NCI-H1436 treated with DMSO at 0.1 percent for 48 hours (cell line): ENCODE data around the gene ENOX1.

ENCODE experiments used
- DNase-seq: peaks from one replicate; lab custom pipeline; 2025; lab: John Stamatoyannopoulos, UW

The ENOX1 gene

DNA sequence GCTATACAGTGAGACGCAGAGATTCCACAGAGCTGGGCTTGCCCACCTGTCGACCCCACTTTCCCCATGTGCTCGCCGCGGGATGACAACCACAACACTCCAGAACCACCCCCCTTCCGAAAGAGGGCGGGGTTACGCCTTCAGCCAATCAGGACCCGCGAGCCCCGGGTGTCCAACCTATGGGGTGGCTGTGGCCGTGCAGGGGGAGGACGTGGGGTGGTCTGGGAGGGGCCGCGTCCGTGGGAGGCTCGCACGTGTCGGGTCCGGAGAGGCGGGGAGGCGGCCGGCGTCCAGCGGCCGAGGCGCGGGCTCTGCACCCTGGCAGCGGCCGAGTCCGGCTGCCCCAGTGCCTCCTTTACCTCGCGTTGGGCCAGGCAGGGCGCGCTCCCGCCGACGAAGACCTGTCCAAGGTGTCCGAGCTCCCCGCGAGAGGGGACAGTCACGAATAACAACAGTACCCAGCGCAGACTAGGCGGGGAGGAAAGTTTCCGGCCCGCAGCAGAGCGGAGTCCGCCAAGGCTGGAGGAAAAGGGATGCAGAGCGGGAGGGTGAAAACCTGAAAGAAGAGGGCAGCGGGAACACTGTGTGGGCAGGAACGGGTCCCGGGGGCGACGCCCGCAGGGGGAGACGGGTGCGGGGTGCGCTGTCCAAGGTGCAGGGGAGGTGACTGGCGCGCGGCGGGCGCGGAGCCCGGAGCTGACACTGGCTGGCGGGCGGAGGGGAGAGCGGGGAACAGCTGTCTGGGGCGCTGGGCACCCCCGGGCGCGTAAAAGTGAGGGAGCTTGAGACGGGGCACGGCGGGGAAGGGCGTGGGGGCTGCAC lies 911 bp downstream of the ENOX1 start:
- no peak for DNase-seq

GRCh38 chr13:43785261-43785649 lies 1.5 kb downstream of the ENOX1 start:
- DNase-seq = no peak

DNA sequence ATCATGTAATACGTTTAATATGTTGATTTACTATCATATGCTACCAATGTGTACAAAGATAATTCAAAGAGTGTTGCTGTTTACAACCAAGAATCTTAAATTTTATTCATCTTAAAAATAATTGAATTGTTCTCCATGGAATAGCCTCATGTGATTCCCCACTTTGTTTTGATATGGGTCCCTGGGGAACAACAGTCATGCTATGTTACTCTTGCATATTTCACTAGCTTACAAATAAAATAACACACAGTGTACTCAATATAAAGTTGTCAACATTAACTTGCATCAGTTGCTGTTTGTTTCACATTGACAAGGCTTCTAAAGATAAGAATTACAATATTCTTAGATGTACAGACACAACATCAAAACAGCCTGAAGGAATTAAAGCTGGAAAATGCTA lies 2.3 kb downstream of the ENOX1 start:
- no peak for DNase-seq

GRCh38 chr13:43783820-43784219 lies 3.0 kb downstream of the ENOX1 start:
- DNase-seq = peak; percentile 11

- DNase-seq = no peak
Measured at GRCh38 chr13:43782686-43783085, 4.1 kb downstream of the ENOX1 start.

- DNase-seq = no peak
Measured at GRCh38 chr13:43780666-43781065, 6.1 kb downstream of the ENOX1 start.

- no peak for DNase-seq
Measured at GRCh38 chr13:43776501-43777079, 10.2 kb downstream of the ENOX1 start.

DNA sequence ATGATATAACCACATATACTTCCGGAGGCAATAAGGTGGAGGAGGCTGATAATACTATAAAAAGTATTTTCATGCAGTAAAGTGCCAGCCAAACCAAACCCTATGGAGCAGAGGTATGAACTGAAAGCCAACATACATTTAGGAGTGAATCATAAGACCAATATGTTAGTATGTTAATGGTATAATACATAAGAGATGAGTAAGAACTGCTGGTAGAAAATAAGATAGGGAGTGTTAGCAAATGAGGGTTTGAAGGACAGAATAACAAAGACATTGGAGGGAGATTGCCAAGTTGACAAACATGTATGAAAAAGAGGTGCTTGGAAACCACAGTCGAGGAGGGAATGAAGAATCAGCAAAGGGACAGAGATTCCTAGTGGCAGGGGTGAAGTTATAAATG lies 10.8 kb downstream of the ENOX1 start:
- no peak for DNase-seq

DNA sequence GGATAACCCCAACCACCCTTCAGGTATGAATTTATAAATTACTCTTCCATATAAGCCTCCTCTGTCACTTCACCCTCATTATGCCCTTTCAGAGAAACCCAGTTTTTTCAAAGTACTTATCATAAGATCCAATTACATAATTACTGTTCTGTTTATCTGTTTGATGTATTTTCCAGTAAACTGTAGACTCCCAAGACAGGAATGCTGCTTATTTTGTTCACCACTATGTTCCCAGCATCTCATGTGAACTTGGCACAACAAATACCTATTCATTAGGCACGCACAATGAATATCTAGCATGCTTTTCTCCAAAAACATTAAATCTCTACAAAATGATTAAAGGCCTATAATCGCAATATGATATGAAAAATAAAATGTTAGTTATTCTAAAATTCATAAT lies 13.2 kb downstream of the ENOX1 start:
- no peak for DNase-seq

- DNase-seq = no peak
Measured at GRCh38 chr13:43770871-43771270, 15.9 kb downstream of the ENOX1 start.

DNA sequence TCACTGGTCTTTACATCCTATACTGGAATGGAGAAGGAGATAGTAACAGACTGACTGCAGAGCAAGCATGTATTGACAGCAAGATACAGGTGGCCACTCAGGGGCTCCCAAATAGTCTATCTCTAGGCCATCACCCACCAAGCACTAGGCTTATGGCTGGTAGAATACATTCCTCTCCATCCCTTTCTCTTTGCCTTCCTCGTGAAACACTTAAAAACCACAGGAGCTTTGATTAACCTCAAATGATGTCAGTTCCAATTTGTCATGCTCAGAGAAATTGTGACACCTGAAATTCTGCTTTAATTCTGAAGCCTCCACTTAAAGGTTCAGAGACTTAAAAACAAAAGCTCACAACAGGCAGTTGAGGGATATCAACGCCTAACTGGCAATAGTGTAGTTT lies 17.2 kb downstream of the ENOX1 start:
- no peak for DNase-seq

DNA sequence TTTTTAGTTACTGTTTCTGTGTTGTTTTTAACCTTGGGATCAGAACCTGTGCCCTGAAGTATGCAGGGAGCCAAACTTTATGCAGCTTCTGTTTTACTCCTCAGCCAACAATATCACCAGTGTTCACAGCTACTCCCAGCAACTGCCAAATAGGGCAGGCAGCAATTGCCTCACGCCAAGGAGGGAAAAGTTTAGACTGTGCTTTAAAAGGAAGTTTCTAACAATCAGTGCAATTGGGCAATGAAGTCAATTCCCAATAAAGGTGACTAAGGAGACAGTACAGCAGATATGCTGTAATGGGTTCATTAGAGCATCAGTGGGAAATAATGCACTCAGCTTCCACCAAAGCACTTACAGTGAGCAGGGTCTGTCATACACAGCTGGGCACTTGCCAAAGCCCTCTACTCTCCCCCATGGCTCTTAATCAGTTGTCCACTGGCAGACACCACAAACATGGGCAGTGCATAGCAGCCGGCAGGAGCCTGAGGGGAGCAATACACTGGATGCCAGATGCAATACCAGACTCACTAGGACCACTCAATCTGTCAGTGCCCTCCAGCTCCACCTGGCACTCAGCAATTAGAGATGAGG lies 19.3 kb downstream of the ENOX1 start:
- DNase-seq = no peak

DNA sequence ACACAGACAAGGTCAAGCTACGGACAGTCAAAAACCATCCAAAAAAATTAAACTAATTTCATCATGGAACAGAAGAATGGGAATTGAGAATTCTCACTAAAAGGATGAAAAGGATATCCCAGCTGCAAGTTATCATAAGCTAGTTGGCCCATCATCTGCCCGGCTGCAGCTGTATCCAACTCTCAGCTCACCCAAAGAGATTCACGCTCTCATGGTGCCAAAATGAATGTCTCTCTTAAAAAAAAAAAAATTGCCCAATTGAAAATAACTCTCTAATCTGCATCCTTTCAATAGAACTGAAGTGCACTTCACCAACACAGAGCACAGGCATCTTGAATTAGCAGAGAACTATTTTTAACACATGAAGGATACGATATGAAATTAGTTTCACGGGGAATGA lies 20.0 kb downstream of the ENOX1 start:
- no peak for DNase-seq

DNA sequence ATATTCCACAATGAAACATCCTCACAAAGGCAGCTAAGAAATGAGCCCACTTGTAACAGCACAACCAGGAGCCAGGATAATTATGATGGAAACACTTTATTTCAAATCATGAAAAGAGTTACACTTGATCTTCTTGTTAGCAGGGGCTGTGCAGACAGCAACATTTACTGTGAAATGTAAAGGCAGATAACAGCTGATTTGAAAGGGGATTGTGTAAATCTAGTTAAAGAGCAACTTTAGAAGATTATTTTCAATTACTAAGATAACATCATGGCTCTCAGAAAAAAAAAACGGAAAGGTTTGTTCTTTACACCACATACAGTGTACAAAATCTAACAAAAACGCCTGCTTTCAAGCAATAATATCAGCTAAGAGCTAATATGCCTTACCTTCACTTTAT lies 22.4 kb downstream of the ENOX1 start:
- no peak for DNase-seq

DNA sequence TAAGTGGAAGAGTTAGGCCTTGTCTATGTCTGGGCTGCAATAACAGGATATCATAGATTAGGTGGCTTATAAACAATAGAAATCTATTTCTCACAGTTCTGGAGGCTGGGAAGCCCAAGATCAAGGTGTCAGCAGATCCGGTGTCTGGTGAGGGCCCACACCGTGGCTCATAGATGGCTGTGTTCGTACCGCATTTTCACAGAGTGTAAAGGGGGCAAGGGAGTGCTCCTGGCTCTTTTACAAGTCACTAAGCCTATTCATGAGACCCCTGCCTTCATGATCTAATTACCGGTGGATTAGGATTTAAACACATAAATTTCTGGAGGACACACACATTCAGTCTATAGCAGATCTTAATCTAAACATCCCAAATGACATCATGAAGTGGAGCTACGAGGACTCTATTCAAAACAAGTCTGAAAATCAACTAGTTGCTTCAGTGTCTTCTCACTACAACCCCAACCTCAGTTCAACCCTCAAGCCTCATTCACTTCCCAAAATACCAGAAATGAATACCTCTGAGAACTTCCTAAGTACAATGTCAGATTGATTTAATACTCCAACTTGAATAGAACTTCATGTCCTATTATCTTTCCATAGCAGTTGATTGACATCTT lies 23.5 kb downstream of the ENOX1 start:
- no peak for DNase-seq

GRCh38 chr13:43761616-43762315 lies 25.0 kb downstream of the ENOX1 start:
- DNase-seq = no peak

DNA sequence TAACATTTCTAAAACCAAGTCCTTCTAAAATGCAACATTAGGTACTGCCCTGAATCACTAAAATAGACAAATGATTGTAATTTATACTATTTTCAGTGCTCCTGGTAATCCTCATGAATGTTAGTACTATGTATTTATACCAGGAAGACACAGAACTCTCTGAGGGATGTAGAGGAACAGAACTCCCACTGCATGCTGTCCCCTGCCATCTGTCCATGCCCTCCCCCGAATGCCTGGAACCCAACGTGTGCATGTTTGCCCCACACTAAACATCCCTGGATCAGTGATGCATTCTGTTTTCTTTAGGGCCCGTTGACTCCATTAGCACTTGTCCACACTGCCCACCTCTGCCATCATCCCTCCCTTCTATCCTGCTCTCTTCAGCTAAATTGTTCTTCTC lies 26.5 kb downstream of the ENOX1 start:
- DNase-seq = no peak

GRCh38 chr13:43758834-43759233 lies 27.9 kb downstream of the ENOX1 start:
- no peak for DNase-seq

DNA sequence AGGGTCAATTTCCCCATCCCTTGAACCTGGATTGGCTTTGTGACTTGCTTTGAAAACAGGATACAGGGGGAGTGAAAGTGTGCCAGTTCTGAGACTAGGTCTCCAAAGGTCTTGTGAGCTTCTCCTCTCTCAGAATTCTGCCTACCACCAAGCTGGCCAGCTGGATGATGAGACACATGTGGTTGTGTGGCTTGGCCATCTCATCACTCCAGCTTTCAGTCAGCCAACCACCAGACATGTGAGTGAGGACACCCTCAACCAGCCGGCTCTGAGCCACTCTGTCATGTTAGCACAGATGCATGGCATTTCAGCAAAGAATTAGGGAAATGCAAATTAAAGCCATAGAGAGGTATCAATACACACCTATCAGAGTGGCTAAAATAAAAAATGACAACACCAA lies 29.5 kb downstream of the ENOX1 start:
- no peak for DNase-seq

DNA sequence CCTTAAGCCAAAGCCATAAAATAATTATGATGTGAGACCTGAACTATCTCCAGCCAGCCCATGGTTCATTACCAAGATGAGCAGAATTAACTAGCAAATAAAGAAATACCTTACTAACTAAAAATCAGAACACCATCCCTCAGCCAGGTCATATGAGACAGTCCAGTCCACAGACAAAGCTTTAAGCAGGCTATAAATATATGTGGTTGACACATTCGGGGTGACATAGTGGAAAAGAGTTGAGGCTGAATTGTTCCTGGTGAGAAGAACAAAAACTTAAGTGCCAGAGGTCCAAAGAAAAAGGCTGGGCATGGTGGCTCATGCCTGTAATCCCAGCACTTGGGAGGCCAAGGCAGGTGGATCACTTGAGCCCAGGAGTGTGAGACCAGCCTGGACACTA lies 30.9 kb downstream of the ENOX1 start:
- no peak for DNase-seq

DNA sequence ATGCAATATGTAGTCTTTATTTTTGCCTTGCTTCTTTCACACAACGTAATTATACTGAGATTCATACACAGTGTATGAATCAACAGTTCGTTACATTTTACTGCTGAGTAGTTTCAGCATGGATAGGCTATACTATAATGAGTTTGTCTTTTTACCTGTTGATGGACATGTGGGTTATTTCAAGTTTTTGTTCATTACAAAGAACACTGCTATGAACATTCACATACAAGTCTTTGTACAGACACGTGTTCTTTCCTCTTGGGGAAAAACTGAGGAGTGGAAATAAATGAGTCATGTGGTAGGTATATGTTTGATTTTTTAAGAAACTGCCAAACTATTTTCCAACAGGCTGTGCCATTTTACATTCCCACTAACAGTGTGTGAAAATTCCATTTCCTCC lies 35.1 kb downstream of the ENOX1 start:
- DNase-seq = no peak

DNA sequence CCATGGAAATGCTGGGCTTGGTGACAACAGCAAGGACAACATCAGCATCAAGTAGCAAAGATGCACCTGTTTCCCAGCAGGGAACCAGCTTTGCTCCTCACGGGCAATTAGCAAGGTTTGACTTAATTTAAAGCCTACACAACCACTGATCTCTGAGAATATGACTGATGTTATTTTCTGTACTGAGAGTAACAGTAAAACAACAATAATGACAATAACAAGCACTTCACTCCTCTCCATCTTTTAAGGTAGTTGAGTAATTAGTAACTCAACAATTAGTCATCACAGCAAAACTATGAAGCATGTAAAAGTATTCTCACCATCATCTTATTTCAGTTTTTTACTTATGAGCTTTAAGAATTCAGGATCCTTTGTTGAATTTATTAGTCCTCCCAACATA lies 37.3 kb downstream of the ENOX1 start:
- no peak for DNase-seq
